ENCODE measurements around the gene ATOH1. TPM values are rescaled to one million over a fixed set of nuclear protein-coding genes. Genes with fewer than 3 reads are reported as not detected.

ATOH1 gene
- total and polyA plus RNA-seq, 2 experiments from 2014 or later: 0.24 to 0.69 TPM

DNA sequence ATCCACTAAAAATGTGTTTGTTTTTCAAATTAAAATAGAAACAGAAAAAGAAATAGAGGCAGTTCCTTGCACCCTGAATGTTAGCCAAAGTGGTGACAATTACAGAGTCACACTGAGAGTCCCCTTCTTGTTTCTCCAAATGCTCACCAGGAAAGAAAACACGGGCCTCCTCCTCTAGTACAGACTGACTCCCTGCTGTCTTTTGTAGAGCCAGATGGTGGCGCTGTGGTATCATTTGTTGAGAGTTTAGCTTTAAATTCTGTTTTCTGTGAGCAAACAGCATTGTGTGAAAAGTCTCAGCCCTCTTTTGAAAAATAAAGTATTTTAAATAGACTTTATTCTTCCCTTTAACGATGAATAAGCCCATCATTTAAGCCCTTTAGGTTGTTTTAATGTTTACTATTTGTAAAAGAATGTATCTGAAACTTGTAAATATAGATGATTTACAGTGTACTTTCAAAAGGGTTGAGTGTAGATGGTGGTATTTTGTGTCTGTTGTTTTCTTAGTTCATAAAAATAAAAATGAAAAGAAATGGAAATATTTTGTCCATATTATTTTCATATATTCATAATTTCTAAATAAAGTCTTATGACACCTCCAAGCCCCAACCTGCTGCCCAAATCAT is 36.9 kb upstream of the ATOH1 start (continued):
- TF ChIP-seq ZNF462 (CRISPR knock-in tag; IDR thresholded peaks at IDR 0.05) (no peak), ZNF114 (CRISPR knock-in tag; IDR thresholded peaks at IDR 0.05) (no peak), EZH2 (IDR thresholded peaks at IDR 0.05; ENCODE audit: low read depth, unreplicated experiment) (no peak)

DNA sequence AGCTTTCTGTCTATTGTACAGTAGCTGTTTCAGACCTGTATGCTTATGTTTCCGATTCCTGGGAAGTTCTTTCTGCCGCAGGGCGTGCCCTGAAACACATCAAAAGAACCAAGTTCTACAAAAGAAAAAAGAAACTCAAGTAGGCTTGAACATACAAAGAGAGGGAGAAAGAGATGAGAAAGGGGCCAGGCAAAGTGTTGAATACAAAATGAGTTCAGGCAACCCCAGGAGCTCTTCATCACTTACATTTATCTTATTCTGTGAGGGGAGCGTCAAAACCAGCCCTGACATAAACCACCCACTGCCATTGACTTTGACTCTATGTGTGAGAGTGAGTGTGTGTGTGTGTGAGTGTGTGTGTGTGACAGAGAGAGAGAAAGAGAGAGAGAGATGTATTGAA is 26.5 kb upstream of the ATOH1 start:
- Mint-ChIP-seq H3K27ac (no peak overlapping the region), H3K4me3 (no peak overlapping the region), H3K36me3 (ENCODE audit: low read depth) (no peaks in the 10 kb centered on the region), H3K27me3 (ENCODE audit: insufficient read depth, low read depth, poor library complexity) (no peaks in the 10 kb centered on the region), H3K9me3 (no peaks in the 10 kb centered on the region), H3K4me1 (no peaks in the 10 kb centered on the region)
- H3F3A ChIP-seq (replicated peaks; ENCODE audit: low read depth): no peaks in the 10 kb centered on the region
- peaks cover 5% of the 10 kb centered on the region; the same call in 1 of the 2 replicates for H3K9me2 ChIP-seq (ENCODE audit: insufficient read depth)
- H3K4me2 ChIP-seq: no peak overlapping the region
- DNase-seq (ENCODE audit: low spot score) (no peak), ATAC-seq (no peak)
- H3K27ac ChIP-seq (ENCODE audit: low read depth): no peak overlapping the region
- 0 out of 2 replicates have a peak, but pooled peaks cover 3% of the 10 kb centered on the region for H4K20me1 ChIP-seq (replicated peaks; ENCODE audit: insufficient read depth)
- no peaks in the 10 kb centered on the region for H3K27me3 ChIP-seq (ENCODE audit: insufficient read depth)
- H3K4me1 ChIP-seq (ENCODE audit: insufficient read depth): no peaks in the 10 kb centered on the region; the same call in 1 of the 2 replicates
- H3K79me2 ChIP-seq (replicated peaks; ENCODE audit: insufficient read depth): no peaks in the 10 kb centered on the region
- H3K36me3 ChIP-seq (ENCODE audit: insufficient read depth): no peaks in the 10 kb centered on the region
- H2AFZ ChIP-seq: no peak overlapping the region
- no peak overlapping the region for H3K4me3 ChIP-seq
- no peak for TF ChIP-seq CREB1 (CRISPR knock-in tag; IDR thresholded peaks at IDR 0.05; ENCODE audit: low read depth)
- no peak for TF ChIP-seq JUNB (IDR thresholded peaks at IDR 0.05; ENCODE audit: unreplicated experiment)
- TF ChIP-seq EZH2 (IDR thresholded peaks at IDR 0.05; ENCODE audit: low read depth, unreplicated experiment): no peak
- no peak for TF ChIP-seq ZNF462 (CRISPR knock-in tag; IDR thresholded peaks at IDR 0.05)
- TF ChIP-seq STAT1 (IDR thresholded peaks at IDR 0.05; ENCODE audit: unreplicated experiment): no peak
